ENCODE results near the gene PORCN. TPM values are rescaled to one million over a fixed set of nuclear protein-coding genes. Genes with fewer than 3 reads are reported as not detected.

The PORCN gene
- total RNA-seq, 2 donors from 2014 or later, result 51.1 to 54.4 TPM

- H3K9me3 ChIP-seq (ENCODE audit: control insufficient read depth, low read length), result no peaks in the 10 kb centered on the region
- H3K4me3 Mint-ChIP-seq, result no peak overlapping the region
- H3K27me3 ChIP-seq (ENCODE audit: control insufficient read depth, insufficient read depth, low read length, poor library complexity, severe bottlenecking), result no peaks in the 10 kb centered on the region
- no peak overlapping the region for H3K9ac ChIP-seq (ENCODE audit: extremely low read depth, low read length, poor library complexity, severe bottlenecking)
- H3K4me1 Mint-ChIP-seq, result no peaks in the 10 kb centered on the region
- no peak overlapping the region for H3K27ac Mint-ChIP-seq
- peaks cover 72% of the 10 kb centered on the region for H3K9me3 Mint-ChIP-seq
- 94 to 100% methylated on average over 1 to 12 of the region's 12 CpGs for WGBS, 2 experiments (ENCODE audit: insufficient coverage in 1 of 2, insufficient read length in 1 of 2)
- H3K4me1 ChIP-seq (ENCODE audit: control insufficient read depth, insufficient read depth, low read length), result no peaks in the 10 kb centered on the region
- H3K36me3 ChIP-seq (ENCODE audit: control insufficient read depth, insufficient read depth, low read length), result no peaks in the 10 kb centered on the region
- H3K27me3 Mint-ChIP-seq (ENCODE audit: insufficient read depth), result no peaks in the 10 kb centered on the region
- no peak overlapping the region for H3K27ac ChIP-seq (ENCODE audit: low read depth, low read length)
- no peak for DNase-seq
- peaks cover 38% of the 10 kb centered on the region for H3K36me3 Mint-ChIP-seq (ENCODE audit: low read depth)
- H3K4me3 ChIP-seq (ENCODE audit: low read length), result no peak overlapping the region
- TF ChIP-seq, protein P1, sequence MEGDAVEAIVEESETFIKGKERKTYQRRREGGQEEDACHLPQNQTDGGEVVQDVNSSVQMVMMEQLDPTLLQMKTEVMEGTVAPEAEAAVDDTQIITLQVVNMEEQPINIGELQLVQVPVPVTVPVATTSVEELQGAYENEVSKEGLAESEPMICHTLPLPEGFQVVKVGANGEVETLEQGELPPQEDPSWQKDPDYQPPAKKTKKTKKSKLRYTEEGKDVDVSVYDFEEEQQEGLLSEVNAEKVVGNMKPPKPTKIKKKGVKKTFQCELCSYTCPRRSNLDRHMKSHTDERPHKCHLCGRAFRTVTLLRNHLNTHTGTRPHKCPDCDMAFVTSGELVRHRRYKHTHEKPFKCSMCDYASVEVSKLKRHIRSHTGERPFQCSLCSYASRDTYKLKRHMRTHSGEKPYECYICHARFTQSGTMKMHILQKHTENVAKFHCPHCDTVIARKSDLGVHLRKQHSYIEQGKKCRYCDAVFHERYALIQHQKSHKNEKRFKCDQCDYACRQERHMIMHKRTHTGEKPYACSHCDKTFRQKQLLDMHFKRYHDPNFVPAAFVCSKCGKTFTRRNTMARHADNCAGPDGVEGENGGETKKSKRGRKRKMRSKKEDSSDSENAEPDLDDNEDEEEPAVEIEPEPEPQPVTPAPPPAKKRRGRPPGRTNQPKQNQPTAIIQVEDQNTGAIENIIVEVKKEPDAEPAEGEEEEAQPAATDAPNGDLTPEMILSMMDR (conservative IDR thresholded peaks at IDR 0.05), result no peak
Measured at GRCh38 chrX:48560681-48561080, 51.9 kb downstream of the PORCN start.

DNA sequence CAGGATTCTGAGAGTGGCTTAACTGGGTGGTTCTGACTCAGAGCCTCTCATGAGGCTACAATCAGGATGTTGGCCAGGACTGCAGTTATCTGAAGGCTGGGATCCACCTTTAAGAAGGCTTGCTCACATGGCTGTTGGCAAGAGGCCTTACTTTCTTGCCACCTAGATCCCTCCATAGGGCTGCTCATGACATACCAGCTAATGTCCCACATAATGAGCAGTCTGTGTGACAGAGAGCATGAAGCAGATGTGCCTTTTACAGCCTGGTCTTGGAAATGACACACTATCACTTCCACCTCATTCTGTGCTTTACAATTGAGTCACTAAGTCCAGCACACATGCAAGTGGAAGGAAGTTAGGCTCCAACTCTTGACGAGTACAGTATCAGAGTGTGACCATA is 61.2 kb downstream of the PORCN start:
- Histone ChIP-seq H3K36me3 (ENCODE audit: control insufficient read depth, insufficient read depth, low read length) (peaks cover 1% of the 10 kb centered on the region), H3K4me3 (ENCODE audit: low read length) (no peak overlapping the region), H3K9me3 (ENCODE audit: control insufficient read depth, low read length) (no peaks in the 10 kb centered on the region), H3K27me3 (ENCODE audit: control insufficient read depth, insufficient read depth, low read length, poor library complexity, severe bottlenecking) (no peaks in the 10 kb centered on the region), H3K4me1 (ENCODE audit: control insufficient read depth, insufficient read depth, low read length) (no peaks in the 10 kb centered on the region), H3K27ac (ENCODE audit: low read depth, low read length) (no peak overlapping the region), H3K9ac (ENCODE audit: extremely low read depth, low read length, poor library complexity, severe bottlenecking) (no peak overlapping the region)
- peaks cover 4% of the 10 kb centered on the region for H3K36me3 Mint-ChIP-seq (ENCODE audit: low read depth)
- WGBS, 2 experiments (ENCODE audit: insufficient coverage in 1 of 2, insufficient read length in 1 of 2), result no CpG with 5 or more reads among the region's 1 CpG
- no peak overlapping the region for H3K4me3 Mint-ChIP-seq
- H3K27me3 Mint-ChIP-seq (ENCODE audit: insufficient read depth), result no peaks in the 10 kb centered on the region
- H3K9me3 Mint-ChIP-seq, result peaks cover 58% of the 10 kb centered on the region
- no peak for DNase-seq
- TF ChIP-seq, protein P1 (conservative IDR thresholded peaks at IDR 0.05), result no peak
- no peaks in the 10 kb centered on the region for H3K4me1 Mint-ChIP-seq
- H3K27ac Mint-ChIP-seq, result no peak overlapping the region

Other genes with a start within 250 kb of the PORCN start
- not detected for gene SSX3, start 152.3 kb upstream of the PORCN start, total RNA-seq
- 1 to 10 TPM in 1 of 2 donors, under 1 TPM in 1; 1.00 to 1.5 TPM for gene SSX4, start 125.5 kb upstream of the PORCN start, total RNA-seq
- gene SSX4B, start 97.0 kb upstream of the PORCN start, total RNA-seq, result 1 to 10 TPM in 1 of 2 donors, under 1 TPM in 1; 1.00 to 1.5 TPM
- 10 to 100 TPM; 22.4 to 40.7 TPM for gene SLC38A5, start 38.7 kb upstream of the PORCN start, total RNA-seq
- 10 to 100 TPM; 47.3 to 54.3 TPM for gene FTSJ1, start 32.8 kb upstream of the PORCN start, total RNA-seq
- gene EBP, start 12.8 kb downstream of the PORCN start, total RNA-seq, result 100 to 1,000 TPM; 105 to 119 TPM
- gene TBC1D25, start 30.7 kb downstream of the PORCN start, total RNA-seq, result 1 to 10 TPM; 7.0 to 7.6 TPM
- gene RBM3, start 65.5 kb downstream of the PORCN start, total RNA-seq, result 100 to 1,000 TPM; 183 to 189 TPM
- gene WDR13, start 88.5 kb downstream of the PORCN start, total RNA-seq, result 10 to 100 TPM; 51.3 to 51.9 TPM
- gene WAS, start 174.8 kb downstream of the PORCN start, total RNA-seq, result under 1 TPM; 0.51 to 0.84 TPM
- 10 to 100 TPM in 1 of 2 donors, 1 to 10 TPM in 1; 7.8 to 10.6 TPM for gene SUV39H1, start 187.7 kb downstream of the PORCN start, total RNA-seq

Measured in endodermal cell (in vitro differentiated cells).